ENCODE data around the gene LGR6.
"Not testable (repeated sequence)": the region's sequence is repeated elsewhere in the genome, so short reads cannot be mapped to it uniquely, and the experiment has no call there.

Gene LGR6

DNA sequence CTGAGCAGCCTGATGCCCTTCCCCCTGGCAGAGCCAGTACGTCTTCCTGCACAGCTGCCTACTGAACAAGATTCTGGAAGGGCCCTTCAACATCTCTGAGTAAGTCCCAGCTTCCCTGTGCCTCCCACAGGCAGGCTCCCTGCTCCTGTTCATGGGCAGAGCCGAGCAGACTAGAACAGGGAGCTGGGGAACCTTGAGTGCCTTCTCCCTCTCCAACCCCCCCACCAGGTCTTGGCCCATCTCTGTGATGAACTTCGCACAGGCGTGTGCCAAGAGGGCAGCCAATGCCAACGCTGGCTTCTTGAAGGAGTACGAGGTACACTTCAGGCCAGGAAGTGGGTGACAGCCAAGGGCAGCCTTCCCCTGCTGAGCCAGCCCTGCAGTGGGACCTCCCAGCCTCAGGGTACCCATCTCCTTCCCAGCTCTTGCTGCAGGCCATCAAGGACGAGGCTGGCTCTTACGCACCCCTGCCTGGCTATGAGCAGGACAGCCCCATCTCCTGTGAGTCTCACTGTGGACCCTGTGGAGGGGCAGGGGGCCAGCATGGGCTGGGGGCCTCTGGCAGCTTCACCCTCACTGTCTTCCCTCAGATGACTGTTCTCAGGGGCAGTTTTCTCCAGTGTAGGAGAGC lies 6.4 kb upstream of the LGR6 start:
- no peak for TF ChIP-seq CTCF (IDR thresholded peaks at IDR 0.05; ENCODE audit: low read length, missing control alignments)
- no peak for DNase-seq (ENCODE audit: low read depth)

GRCh38 chr1:202187697-202188407 lies 5.7 kb upstream of the LGR6 start:
- no peak for DNase-seq (ENCODE audit: low read depth)
- no peak overlapping the region for H3K4me3 ChIP-seq (replicated peaks; ENCODE audit: low read depth, low read length)
- TF ChIP-seq CTCF (IDR thresholded peaks at IDR 0.05; ENCODE audit: low read length, missing control alignments) = no peak

More for the DNA sequence above, 6.4 kb upstream of the LGR6 start:
- H3K4me3 ChIP-seq (replicated peaks; ENCODE audit: low read depth, low read length) = no peak overlapping the region

GRCh38 chr1:202189001-202189790 lies 4.4 kb upstream of the LGR6 start:
- DNase-seq (ENCODE audit: low read depth) = peak; percentile 62
- peak; percentile 61 for TF ChIP-seq CTCF (IDR thresholded peaks at IDR 0.05; ENCODE audit: low read length, missing control alignments)

DNA sequence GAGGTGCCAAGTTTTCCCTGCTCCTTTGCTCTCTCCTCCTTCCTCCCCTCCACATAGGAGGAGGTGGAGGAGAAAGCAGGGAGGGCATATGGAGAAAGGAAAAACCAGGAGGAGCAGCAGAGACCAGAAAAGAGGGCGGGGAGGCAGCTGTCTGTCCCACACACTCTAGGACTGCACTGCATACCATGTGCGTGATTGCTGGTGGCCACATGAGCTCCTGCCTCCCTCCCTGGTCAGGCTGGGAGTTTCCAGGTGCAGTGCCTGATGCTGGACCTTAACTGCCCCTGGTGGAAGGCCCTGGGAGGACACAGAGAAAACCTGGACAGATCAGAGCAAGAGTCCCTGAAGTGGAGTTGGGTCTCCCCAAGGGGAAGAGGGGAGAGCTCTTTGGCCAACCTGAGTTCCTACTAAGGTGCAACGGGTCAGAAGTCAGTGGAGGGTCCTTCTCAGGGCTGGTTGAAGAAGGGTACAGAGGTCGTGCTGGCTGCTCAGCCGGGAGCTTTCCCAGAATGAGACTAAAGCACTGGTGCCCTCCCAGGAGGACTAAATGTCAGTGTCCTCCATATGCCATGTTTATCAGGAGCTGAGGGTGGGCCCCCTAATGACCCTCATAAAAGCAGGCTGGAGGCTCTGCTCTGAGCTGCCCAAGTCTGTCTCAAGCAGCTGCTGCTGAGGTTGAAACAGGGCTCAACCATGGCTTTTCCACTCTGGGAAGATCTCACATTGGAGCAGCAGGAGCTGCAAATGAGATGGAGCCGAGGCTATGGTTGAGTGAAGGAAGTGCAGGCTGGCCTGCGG lies 3.5 kb upstream of the LGR6 start:
- peak; percentile 22 for TF ChIP-seq CTCF (IDR thresholded peaks at IDR 0.05; ENCODE audit: low read length, missing control alignments)
- DNase-seq (ENCODE audit: low read depth) = no peak
- no peak overlapping the region for H3K4me3 ChIP-seq (replicated peaks; ENCODE audit: low read depth, low read length)

More at GRCh38 chr1:202189001-202189790, 4.4 kb upstream of the LGR6 start:
- H3K4me3 ChIP-seq (replicated peaks; ENCODE audit: low read depth, low read length) = no peak overlapping the region

DNA sequence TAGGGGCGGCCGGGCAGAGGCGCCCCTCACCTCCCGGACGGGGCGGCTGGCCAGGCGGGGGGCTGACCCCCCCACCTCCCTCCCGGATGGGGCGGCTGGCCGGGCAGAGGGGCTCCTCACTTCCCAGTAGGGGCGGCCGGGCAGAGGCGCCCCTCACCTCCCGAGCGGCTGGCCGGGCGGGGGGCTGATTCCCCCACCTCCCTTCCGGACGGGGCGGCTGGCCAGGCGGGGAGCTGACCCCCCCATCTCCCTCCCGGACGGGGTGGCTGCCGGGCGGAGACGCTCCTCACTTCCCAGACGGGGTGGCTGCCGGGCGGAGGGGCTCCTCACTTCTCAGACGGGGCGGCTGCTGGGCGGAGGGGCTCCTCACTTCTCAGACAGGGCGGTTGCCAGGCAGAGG lies 2.2 kb upstream of the LGR6 start:
- H3K4me3 ChIP-seq (replicated peaks; ENCODE audit: low read depth, low read length) = not testable (repeated sequence)

DNA sequence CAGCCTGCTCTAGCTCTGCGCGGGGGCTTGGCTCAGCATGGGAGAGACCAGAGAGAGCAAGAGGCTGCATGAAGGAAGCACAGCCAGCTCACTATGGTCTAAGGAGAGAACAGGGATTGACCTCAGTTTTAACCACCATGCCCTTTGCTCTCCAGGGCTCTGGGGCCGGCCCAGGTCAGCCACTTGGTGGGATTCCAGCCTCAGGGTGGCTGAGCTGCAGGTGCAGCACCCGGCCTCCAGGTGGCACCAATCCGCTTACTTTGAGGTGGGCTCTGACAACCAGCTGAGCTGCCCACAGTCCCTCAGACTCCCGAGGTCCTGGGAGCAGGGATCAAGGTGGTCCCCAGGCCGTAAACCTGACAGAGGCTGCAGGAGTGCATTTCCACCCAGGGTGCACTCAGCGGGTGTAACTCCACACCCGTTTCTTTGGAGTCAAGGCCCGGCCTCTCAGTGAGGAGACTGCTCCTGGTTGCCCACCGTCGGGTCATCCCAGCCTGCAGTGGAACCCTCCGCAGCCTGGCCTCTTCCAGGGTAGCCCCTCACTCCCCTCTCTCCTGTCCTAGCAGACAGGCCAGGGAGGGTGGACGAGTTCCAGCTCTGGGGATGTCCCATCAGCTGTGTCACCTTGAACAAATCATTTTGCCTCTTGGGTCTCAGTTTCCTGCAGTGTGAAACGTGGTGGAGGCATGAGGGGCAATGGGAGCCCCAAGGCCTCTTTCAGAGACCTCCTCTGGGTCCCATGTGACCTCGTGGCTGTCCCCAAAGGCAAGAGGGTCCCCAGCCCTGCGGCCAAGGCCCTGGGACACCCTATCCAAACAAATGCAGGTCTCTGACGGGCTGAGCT lies 607 bp upstream of the LGR6 start:
- no peak overlapping the region for H3K4me3 ChIP-seq (replicated peaks; ENCODE audit: low read depth, low read length)
- DNase-seq (ENCODE audit: low read depth) = peak; percentile 59
- TF ChIP-seq CTCF (IDR thresholded peaks at IDR 0.05; ENCODE audit: low read length, missing control alignments) = peak; percentile 86

More for the DNA sequence above, 2.2 kb upstream of the LGR6 start:
- DNase-seq (ENCODE audit: low read depth) = not testable (repeated sequence)
